ENCODE data around the gene PRIMPOL.
"Not testable (repeated sequence)": the region's sequence is repeated elsewhere in the genome, so short reads cannot be mapped to it uniquely, and the experiment has no call there.

PRIMPOL gene

GRCh38 chr4:184653650-184654049 lies 4.1 kb downstream of the PRIMPOL start:
- Histone ChIP-seq H3K4me1 (ENCODE audit: control insufficient read depth, insufficient read depth, low read length) (peaks cover 24% of the 10 kb centered on the region), H3K27ac (ENCODE audit: low read depth, low read length) (no peak overlapping the region), H3K9me3 (ENCODE audit: control insufficient read depth, insufficient read depth, low read depth, low read length) (no peaks in the 10 kb centered on the region), H3K9ac (ENCODE audit: low read length) (no peak overlapping the region), H3K27me3 (ENCODE audit: control insufficient read depth, insufficient read depth, low read length) (no peaks in the 10 kb centered on the region), H3K4me3 (ENCODE audit: low read depth, low read length) (no peak overlapping the region), H3K36me3 (ENCODE audit: control insufficient read depth, insufficient read depth, low read length) (no peaks in the 10 kb centered on the region)

- Histone ChIP-seq H3K27ac (ENCODE audit: low read depth, low read length) (no peak overlapping the region), H3K27me3 (ENCODE audit: control insufficient read depth, insufficient read depth, low read length) (no peaks in the 10 kb centered on the region), H3K4me1 (ENCODE audit: control insufficient read depth, insufficient read depth, low read length) (peaks cover 18% of the 10 kb centered on the region), H3K36me3 (ENCODE audit: control insufficient read depth, insufficient read depth, low read length) (peaks cover 8% of the 10 kb centered on the region), H3K9ac (ENCODE audit: low read length) (no peak overlapping the region), H3K4me3 (ENCODE audit: low read depth, low read length) (no peak overlapping the region), H3K9me3 (ENCODE audit: control insufficient read depth, insufficient read depth, low read depth, low read length) (no peaks in the 10 kb centered on the region)
Observed at GRCh38 chr4:184655889-184656869, 6.6 kb downstream of the PRIMPOL start.

GRCh38 chr4:184657144-184657543 lies 7.6 kb downstream of the PRIMPOL start:
- Histone ChIP-seq H3K27ac (ENCODE audit: low read depth, low read length) (no peak overlapping the region), H3K4me1 (ENCODE audit: control insufficient read depth, insufficient read depth, low read length) (peaks cover 11% of the 10 kb centered on the region), H3K9me3 (ENCODE audit: control insufficient read depth, insufficient read depth, low read depth, low read length) (no peaks in the 10 kb centered on the region), H3K36me3 (ENCODE audit: control insufficient read depth, insufficient read depth, low read length) (peaks cover 9% of the 10 kb centered on the region), H3K27me3 (ENCODE audit: control insufficient read depth, insufficient read depth, low read length) (no peaks in the 10 kb centered on the region), H3K4me3 (ENCODE audit: low read depth, low read length) (no peak overlapping the region), H3K9ac (ENCODE audit: low read length) (no peak overlapping the region)

- not testable (repeated sequence) for H3K4me3 ChIP-seq (ENCODE audit: low read depth, low read length); H3K27me3 ChIP-seq (ENCODE audit: control insufficient read depth, insufficient read depth, low read length); H3K27ac ChIP-seq (ENCODE audit: low read depth, low read length); H3K9ac ChIP-seq (ENCODE audit: low read length); H3K4me1 ChIP-seq (ENCODE audit: control insufficient read depth, insufficient read depth, low read length); H3K9me3 ChIP-seq (ENCODE audit: control insufficient read depth, insufficient read depth, low read depth, low read length); H3K36me3 ChIP-seq (ENCODE audit: control insufficient read depth, insufficient read depth, low read length)
Observed at GRCh38 chr4:184657820-184658219, 8.3 kb downstream of the PRIMPOL start.

GRCh38 chr4:184660978-184661377 lies 11.4 kb downstream of the PRIMPOL start:
- 0 out of 2 replicates have a peak, but pooled peaks cover 3% of the 10 kb centered on the region for H3K4me1 ChIP-seq (ENCODE audit: control insufficient read depth, insufficient read depth, low read length)
- no peak overlapping the region for H3K27ac ChIP-seq (ENCODE audit: low read depth, low read length)
- no peaks in the 10 kb centered on the region for H3K27me3 ChIP-seq (ENCODE audit: control insufficient read depth, insufficient read depth, low read length)
- H3K9me3 ChIP-seq (ENCODE audit: control insufficient read depth, insufficient read depth, low read depth, low read length) = no peaks in the 10 kb centered on the region
- H3K9ac ChIP-seq (ENCODE audit: low read length) = no peak overlapping the region
- no peak overlapping the region for H3K4me3 ChIP-seq (ENCODE audit: low read depth, low read length)
- H3K36me3 ChIP-seq (ENCODE audit: control insufficient read depth, insufficient read depth, low read length) = peaks cover 9% of the 10 kb centered on the region

- Histone ChIP-seq H3K4me3 (ENCODE audit: low read depth, low read length) (no peak overlapping the region), H3K27me3 (ENCODE audit: control insufficient read depth, insufficient read depth, low read length) (no peaks in the 10 kb centered on the region), H3K9ac (ENCODE audit: low read length) (no peak overlapping the region), H3K4me1 (ENCODE audit: control insufficient read depth, insufficient read depth, low read length) (0 out of 2 replicates have a peak, but pooled peaks cover 3% of the 10 kb centered on the region), H3K36me3 (ENCODE audit: control insufficient read depth, insufficient read depth, low read length) (peaks cover 18% of the 10 kb centered on the region), H3K27ac (ENCODE audit: low read depth, low read length) (no peak overlapping the region), H3K9me3 (ENCODE audit: control insufficient read depth, insufficient read depth, low read depth, low read length) (no peaks in the 10 kb centered on the region)
Observed at GRCh38 chr4:184662236-184662635, 12.7 kb downstream of the PRIMPOL start.

- no peaks in the 10 kb centered on the region for H3K9me3 ChIP-seq (ENCODE audit: control insufficient read depth, insufficient read depth, low read depth, low read length)
- peaks cover 25% of the 10 kb centered on the region for H3K36me3 ChIP-seq (ENCODE audit: control insufficient read depth, insufficient read depth, low read length)
Observed at GRCh38 chr4:184664445-184665210, 15.1 kb downstream of the PRIMPOL start.

GRCh38 chr4:184666670-184667069 lies 17.1 kb downstream of the PRIMPOL start:
- no peaks in the 10 kb centered on the region for H3K9me3 ChIP-seq (ENCODE audit: control insufficient read depth, insufficient read depth, low read depth, low read length)
- peaks cover 19% of the 10 kb centered on the region for H3K36me3 ChIP-seq (ENCODE audit: control insufficient read depth, insufficient read depth, low read length)
- peaks cover 3% of the 10 kb centered on the region; the same call in 1 of the 2 replicates for H3K4me1 ChIP-seq (ENCODE audit: control insufficient read depth, insufficient read depth, low read length)
- no peak overlapping the region for H3K27ac ChIP-seq (ENCODE audit: low read depth, low read length)
- H3K4me3 ChIP-seq (ENCODE audit: low read depth, low read length) = no peak overlapping the region
- no peak overlapping the region for H3K9ac ChIP-seq (ENCODE audit: low read length)
- H3K27me3 ChIP-seq (ENCODE audit: control insufficient read depth, insufficient read depth, low read length) = no peaks in the 10 kb centered on the region

More at GRCh38 chr4:184664445-184665210, 15.1 kb downstream of the PRIMPOL start:
- Histone ChIP-seq H3K4me3 (ENCODE audit: low read depth, low read length) (no peak overlapping the region), H3K27me3 (ENCODE audit: control insufficient read depth, insufficient read depth, low read length) (no peaks in the 10 kb centered on the region), H3K4me1 (ENCODE audit: control insufficient read depth, insufficient read depth, low read length) (peaks cover 3% of the 10 kb centered on the region; the same call in 1 of the 2 replicates), H3K27ac (ENCODE audit: low read depth, low read length) (no peak overlapping the region), H3K9ac (ENCODE audit: low read length) (no peak overlapping the region)

GRCh38 chr4:184668096-184668495 lies 18.6 kb downstream of the PRIMPOL start:
- no peaks in the 10 kb centered on the region for H3K27me3 ChIP-seq (ENCODE audit: control insufficient read depth, insufficient read depth, low read length)
- no peak overlapping the region for H3K4me3 ChIP-seq (ENCODE audit: low read depth, low read length)
- peaks cover 3% of the 10 kb centered on the region; the same call in 1 of the 2 replicates for H3K4me1 ChIP-seq (ENCODE audit: control insufficient read depth, insufficient read depth, low read length)
- H3K27ac ChIP-seq (ENCODE audit: low read depth, low read length) = no peak overlapping the region
- no peak overlapping the region for H3K9ac ChIP-seq (ENCODE audit: low read length)
- no peaks in the 10 kb centered on the region for H3K9me3 ChIP-seq (ENCODE audit: control insufficient read depth, insufficient read depth, low read depth, low read length)
- peaks cover 27% of the 10 kb centered on the region for H3K36me3 ChIP-seq (ENCODE audit: control insufficient read depth, insufficient read depth, low read length)

GRCh38 chr4:184668511-184669114 lies 19.1 kb downstream of the PRIMPOL start:
- H3K27ac ChIP-seq (ENCODE audit: low read depth, low read length) = no peak overlapping the region
- no peak overlapping the region for H3K4me3 ChIP-seq (ENCODE audit: low read depth, low read length)
- H3K27me3 ChIP-seq (ENCODE audit: control insufficient read depth, insufficient read depth, low read length) = no peaks in the 10 kb centered on the region
- no peak overlapping the region for H3K9ac ChIP-seq (ENCODE audit: low read length)
- no peaks in the 10 kb centered on the region for H3K9me3 ChIP-seq (ENCODE audit: control insufficient read depth, insufficient read depth, low read depth, low read length)
- peaks cover 27% of the 10 kb centered on the region for H3K36me3 ChIP-seq (ENCODE audit: control insufficient read depth, insufficient read depth, low read length)
- H3K4me1 ChIP-seq (ENCODE audit: control insufficient read depth, insufficient read depth, low read length) = peaks cover 3% of the 10 kb centered on the region; the same call in 1 of the 2 replicates
